GM12878 (cell line): ENCODE measurements around the gene CPLX1. TPM values are rescaled to one million over a fixed set of nuclear protein-coding genes. Genes with fewer than 3 reads are reported as not detected.

ENCODE experiments used
- ASH2L ChIP-seq: fragments of 300-600, 200-600 bp; sonication (generic); IDR thresholded peaks from 2 replicates; pipeline ENCODE4 v1.6.1; 2017; ENCODE audit warnings: low read depth, mild to moderate bottlenecking, borderline replicate concordance
- MTA3 ChIP-seq: IDR thresholded peaks from 2 replicates; pipeline ENCODE4 v1.6.1; 2012; ENCODE audit warnings: low read length, inconsistent platforms, borderline replicate concordance
- NFYB ChIP-seq: IDR thresholded peaks from 2 replicates; pipeline ENCODE4 v1.6.1; 2011; ENCODE audit warnings: low read depth, mild to moderate bottlenecking, low read length, improper control_type of control experiment, moderate library complexity; ENCODE audit not compliant: insufficient read depth
- POLR2AphosphoS5 ChIP-seq: IDR thresholded peaks from 2 replicates; pipeline ENCODE4 v1.6.1; 2011; ENCODE audit warnings: mild to moderate bottlenecking, low read length, inconsistent platforms
- SREBF1 ChIP-seq: IDR thresholded peaks from 2 replicates; pipeline ENCODE4 v1.6.1; 2012; ENCODE audit warnings: mild to moderate bottlenecking, low read length
- SRF ChIP-seq, 2 experiments: IDR thresholded peaks; 2 replicates each; pipeline ENCODE4 v1.6.1; 2011; ENCODE audit warnings: low read depth in 2 of 2, low read length in 2 of 2, mild to moderate bottlenecking in 1 of 2, moderate library complexity in 1 of 2
- ZZZ3 ChIP-seq: IDR thresholded peaks from 2 replicates; pipeline ENCODE4 v1.6.1; 2011; ENCODE audit warnings: low read depth; ENCODE audit not compliant: control insufficient read depth, insufficient read length
- polyA plus RNA-seq, 11 experiments: library from polyadenylated mRNA; depleted of rRNA in 4 of 11; unstranded in 6 of 11; stranded (reverse) in 5 of 11; fragments of >200 nt; fragmentation: Nextera tagmentation in 4 of 11; fragmentation: Illumina TruSeq in 1 of 11; extraction: Ambion mirVana in 4 of 11; extraction: Trizol in 1 of 11; gene quantifications; 1 replicate in 1 of 11; 2 replicates in 10 of 11; pipeline versions ENCODE4 v1.2.1 to v1.2.3, GENCODE V29; 2011 to 2016; ENCODE audit warnings: inconsistent platforms in 2 of 11, missing spikeins in 2 of 11, low read depth in 1 of 11
- total RNA-seq, 4 experiments: library from RNA; depleted of rRNA in 3 of 4; stranded (reverse); fragments of >200 nt in 3 of 4; fragmentation: Illumina TruSeq in 1 of 4; extraction: Trizol in 1 of 4; gene quantifications; 2 replicates each; pipeline versions ENCODE4 v1.2.1 to v1.2.3, GENCODE V29; 2013 to 2021
- TF ChIP-seq, protein P1 (sequence below): IDR thresholded peaks from 2 replicates; pipeline ENCODE4 v1.6.1; 2012; ENCODE audit warnings: low read depth, low read length, improper control_type of control experiment
- TF ChIP-seq, protein P2 (sequence below): IDR thresholded peaks from 2 replicates; pipeline ENCODE4 v1.6.1; 2012; ENCODE audit warnings: low read length, inconsistent platforms
- TF ChIP-seq, protein P3 (sequence below): fragments of 450-650 bp; formaldehyde crosslinking; IDR thresholded peaks from 2 replicates; pipeline ENCODE4 v1.4.0; 2022; ENCODE audit warnings: mild to moderate bottlenecking, moderate library complexity

CPLX1 gene
- total and polyA plus RNA-seq, 10 of the 15 experiments (the other 5 are each of a cell fraction or from before 2014, with no cell fraction given), result 0.04 to 1.2 (median 0.13) TPM; not detected in 5

DNA sequence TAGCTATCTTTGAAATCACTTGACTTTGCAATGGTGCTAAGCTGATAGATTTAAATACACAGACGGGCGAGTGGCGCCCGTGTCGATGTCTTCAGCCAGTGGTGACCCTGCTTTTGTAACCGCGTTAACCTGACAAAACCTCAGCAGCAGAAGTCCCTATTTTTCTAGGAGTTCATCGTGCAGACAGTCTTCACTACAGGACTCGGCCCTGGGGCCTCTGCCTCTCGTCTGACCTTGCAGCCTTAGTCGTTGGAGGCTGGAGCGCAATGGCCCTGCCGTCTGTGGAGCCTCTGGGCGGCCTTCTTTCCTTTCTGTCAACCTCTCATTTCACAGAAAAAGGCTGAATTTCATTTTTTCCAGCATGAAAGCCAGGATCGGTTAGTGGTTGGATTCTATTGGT lies 57.9 kb downstream of the CPLX1 start (continued):
- TF ChIP-seq, protein P1, sequence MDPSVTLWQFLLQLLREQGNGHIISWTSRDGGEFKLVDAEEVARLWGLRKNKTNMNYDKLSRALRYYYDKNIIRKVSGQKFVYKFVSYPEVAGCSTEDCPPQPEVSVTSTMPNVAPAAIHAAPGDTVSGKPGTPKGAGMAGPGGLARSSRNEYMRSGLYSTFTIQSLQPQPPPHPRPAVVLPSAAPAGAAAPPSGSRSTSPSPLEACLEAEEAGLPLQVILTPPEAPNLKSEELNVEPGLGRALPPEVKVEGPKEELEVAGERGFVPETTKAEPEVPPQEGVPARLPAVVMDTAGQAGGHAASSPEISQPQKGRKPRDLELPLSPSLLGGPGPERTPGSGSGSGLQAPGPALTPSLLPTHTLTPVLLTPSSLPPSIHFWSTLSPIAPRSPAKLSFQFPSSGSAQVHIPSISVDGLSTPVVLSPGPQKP, result no peak
- TF ChIP-seq POLR2AphosphoS5, result no peak
- TF ChIP-seq, protein P2, sequence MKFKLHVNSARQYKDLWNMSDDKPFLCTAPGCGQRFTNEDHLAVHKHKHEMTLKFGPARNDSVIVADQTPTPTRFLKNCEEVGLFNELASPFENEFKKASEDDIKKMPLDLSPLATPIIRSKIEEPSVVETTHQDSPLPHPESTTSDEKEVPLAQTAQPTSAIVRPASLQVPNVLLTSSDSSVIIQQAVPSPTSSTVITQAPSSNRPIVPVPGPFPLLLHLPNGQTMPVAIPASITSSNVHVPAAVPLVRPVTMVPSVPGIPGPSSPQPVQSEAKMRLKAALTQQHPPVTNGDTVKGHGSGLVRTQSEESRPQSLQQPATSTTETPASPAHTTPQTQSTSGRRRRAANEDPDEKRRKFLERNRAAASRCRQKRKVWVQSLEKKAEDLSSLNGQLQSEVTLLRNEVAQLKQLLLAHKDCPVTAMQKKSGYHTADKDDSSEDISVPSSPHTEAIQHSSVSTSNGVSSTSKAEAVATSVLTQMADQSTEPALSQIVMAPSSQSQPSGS, result no peak
- TF ChIP-seq, protein P3, sequence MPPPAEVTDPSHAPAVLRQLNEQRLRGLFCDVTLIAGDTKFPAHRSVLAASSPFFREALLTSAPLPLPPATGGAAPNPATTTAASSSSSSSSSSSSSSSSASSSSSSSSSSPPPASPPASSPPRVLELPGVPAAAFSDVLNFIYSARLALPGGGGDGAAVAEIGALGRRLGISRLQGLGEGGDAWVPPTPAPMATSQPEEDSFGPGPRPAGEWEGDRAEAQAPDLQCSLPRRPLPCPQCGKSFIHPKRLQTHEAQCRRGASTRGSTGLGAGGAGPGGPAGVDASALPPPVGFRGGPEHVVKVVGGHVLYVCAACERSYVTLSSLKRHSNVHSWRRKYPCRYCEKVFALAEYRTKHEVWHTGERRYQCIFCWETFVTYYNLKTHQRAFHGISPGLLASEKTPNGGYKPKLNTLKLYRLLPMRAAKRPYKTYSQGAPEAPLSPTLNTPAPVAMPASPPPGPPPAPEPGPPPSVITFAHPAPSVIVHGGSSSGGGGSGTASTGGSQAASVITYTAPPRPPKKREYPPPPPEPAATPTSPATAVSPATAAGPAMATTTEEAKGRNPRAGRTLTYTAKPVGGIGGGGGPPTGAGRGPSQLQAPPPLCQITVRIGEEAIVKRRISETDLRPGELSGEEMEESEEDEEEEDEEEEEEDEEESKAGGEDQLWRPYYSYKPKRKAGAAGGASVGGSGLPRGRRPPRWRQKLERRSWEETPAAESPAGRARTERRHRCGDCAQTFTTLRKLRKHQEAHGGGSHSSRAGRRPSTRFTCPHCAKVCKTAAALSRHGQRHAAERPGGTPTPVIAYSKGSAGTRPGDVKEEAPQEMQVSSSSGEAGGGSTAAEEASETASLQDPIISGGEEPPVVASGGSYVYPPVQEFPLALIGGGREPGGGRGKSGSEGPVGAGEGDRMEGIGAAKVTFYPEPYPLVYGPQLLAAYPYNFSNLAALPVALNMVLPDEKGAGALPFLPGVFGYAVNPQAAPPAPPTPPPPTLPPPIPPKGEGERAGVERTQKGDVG (CRISPR knock-in tag), result no peak
- no peak for TF ChIP-seq MTA3
- TF ChIP-seq ASH2L, result no peak
- TF ChIP-seq ZZZ3, result no peak
- no peak for TF ChIP-seq SRF (IDR thresholded peaks at IDR 0.05; ENCODE audit: low read depth in 2 of 2, low read length in 2 of 2)
- TF ChIP-seq SREBF1, result no peak
- no peak for TF ChIP-seq NFYB
